Measurements from ENCODE around the gene FER.
A peak's percentile ranks its signal among the peaks of the same experiment; 100 is the strongest.

The FER gene

DNA sequence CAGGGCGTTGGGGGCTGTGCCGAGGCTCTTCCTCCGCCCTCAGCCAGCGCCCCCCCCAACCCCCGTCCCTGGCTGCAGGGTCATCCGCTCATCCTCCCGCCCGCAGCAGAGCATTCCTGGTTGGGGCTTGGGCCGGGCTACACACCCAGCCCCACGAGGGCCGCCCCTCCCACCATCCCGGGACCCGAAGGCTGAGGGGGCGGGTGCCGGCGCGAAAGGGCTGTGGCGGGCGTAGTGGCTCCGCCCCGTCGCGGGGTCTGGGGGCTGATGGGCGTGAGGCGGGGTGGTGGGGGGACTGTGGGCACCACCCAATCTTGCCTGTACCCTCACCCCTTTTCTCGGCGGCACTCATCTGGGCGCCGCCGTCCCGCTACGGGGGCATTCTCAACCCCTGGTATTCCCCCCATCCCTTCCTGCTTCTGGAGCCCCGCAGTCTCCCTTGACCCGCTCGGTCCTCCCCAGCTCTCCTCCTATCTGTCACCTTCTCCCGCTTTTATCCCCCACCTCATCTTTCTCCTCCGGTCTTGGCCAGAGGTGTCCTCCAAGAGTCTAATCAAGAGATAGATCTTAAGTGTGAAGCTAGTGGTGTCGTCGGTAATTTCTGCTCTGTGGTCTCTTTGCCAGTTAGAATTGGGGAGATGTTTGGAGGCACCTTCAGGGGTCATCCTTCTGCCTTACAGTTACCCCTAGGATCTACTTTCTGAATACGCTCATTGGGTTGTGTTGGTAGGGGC lies 1.6 kb downstream of the FER start:
- peak overlapping the region; percentile 89 for H3K4me2 ChIP-seq (ENCODE audit: low read length)
- no peaks in the 10 kb centered on the region for H3K27me3 ChIP-seq (ENCODE audit: control insufficient read depth, low read length)
- H3K9me2 ChIP-seq (replicated peaks; ENCODE audit: control insufficient read depth, low read length): no peaks in the 10 kb centered on the region
- no peak for TF ChIP-seq EZH2phosphoT487 (IDR thresholded peaks at IDR 0.05; ENCODE audit: borderline replicate concordance, low read length)
- TF ChIP-seq, protein P1, sequence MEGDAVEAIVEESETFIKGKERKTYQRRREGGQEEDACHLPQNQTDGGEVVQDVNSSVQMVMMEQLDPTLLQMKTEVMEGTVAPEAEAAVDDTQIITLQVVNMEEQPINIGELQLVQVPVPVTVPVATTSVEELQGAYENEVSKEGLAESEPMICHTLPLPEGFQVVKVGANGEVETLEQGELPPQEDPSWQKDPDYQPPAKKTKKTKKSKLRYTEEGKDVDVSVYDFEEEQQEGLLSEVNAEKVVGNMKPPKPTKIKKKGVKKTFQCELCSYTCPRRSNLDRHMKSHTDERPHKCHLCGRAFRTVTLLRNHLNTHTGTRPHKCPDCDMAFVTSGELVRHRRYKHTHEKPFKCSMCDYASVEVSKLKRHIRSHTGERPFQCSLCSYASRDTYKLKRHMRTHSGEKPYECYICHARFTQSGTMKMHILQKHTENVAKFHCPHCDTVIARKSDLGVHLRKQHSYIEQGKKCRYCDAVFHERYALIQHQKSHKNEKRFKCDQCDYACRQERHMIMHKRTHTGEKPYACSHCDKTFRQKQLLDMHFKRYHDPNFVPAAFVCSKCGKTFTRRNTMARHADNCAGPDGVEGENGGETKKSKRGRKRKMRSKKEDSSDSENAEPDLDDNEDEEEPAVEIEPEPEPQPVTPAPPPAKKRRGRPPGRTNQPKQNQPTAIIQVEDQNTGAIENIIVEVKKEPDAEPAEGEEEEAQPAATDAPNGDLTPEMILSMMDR (IDR thresholded peaks at IDR 0.05; ENCODE audit: low read depth, low read length, poor library complexity, severe bottlenecking): no peak
- no peaks in the 10 kb centered on the region; the same call in 1 of the 2 replicates for H3K36me3 ChIP-seq (ENCODE audit: control insufficient read depth, low read length)
- peak overlapping the region; percentile 94 for H3K4me3 ChIP-seq (ENCODE audit: low read length)
- H4K20me1 ChIP-seq (ENCODE audit: control insufficient read depth, insufficient read depth, low read depth, low read length): no peaks in the 10 kb centered on the region
- H3K4me1 ChIP-seq (ENCODE audit: control insufficient read depth, low read length): peaks cover 13% of the 10 kb centered on the region
- H3K79me2 ChIP-seq (ENCODE audit: control insufficient read depth, low read length): peaks cover 2% of the 10 kb centered on the region; the same call in 1 of the 2 replicates
- no peak overlapping the region for H3K27ac ChIP-seq (ENCODE audit: low read depth, low read length)
- H3K9me3 ChIP-seq (ENCODE audit: control insufficient read depth, insufficient read depth, low read length): no peaks in the 10 kb centered on the region
- H3F3A ChIP-seq (ENCODE audit: control insufficient read depth, insufficient read depth): peaks cover 4% of the 10 kb centered on the region; the same call in 1 of the 2 replicates

DNA sequence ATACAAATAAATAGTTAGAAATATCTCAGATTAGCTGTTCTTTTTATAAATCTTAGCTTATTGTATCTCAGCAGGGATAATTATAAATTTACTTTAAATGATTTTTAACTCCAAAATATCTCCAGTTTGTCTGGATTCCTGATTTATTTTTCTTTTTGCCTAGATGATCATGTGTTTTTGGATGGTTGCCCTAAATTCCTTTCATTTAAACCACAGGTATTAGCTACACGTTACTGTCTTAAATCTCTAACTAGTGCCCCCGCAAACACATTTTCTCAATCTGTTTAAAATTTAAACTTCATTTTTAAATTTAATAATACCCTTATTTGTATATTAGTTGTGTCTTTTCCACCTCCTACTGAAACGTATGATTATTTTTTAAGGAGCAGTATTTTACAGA lies 5.6 kb downstream of the FER start:
- no peaks in the 10 kb centered on the region for H3K9me3 ChIP-seq (ENCODE audit: control insufficient read depth, insufficient read depth, low read length)
- H4K20me1 ChIP-seq (ENCODE audit: control insufficient read depth, insufficient read depth, low read depth, low read length): no peaks in the 10 kb centered on the region
- no peak overlapping the region for H3K4me2 ChIP-seq (ENCODE audit: low read length)
- peaks cover 4% of the 10 kb centered on the region; the same call in 1 of the 2 replicates for H3F3A ChIP-seq (ENCODE audit: control insufficient read depth, insufficient read depth)
- no peaks in the 10 kb centered on the region for H3K27me3 ChIP-seq (ENCODE audit: control insufficient read depth, low read length)
- no peak for TF ChIP-seq EZH2phosphoT487 (IDR thresholded peaks at IDR 0.05; ENCODE audit: borderline replicate concordance, low read length)
- TF ChIP-seq, protein P1 (IDR thresholded peaks at IDR 0.05; ENCODE audit: low read depth, low read length, poor library complexity, severe bottlenecking): no peak
- peaks cover 13% of the 10 kb centered on the region for H3K4me1 ChIP-seq (ENCODE audit: control insufficient read depth, low read length)
- H3K27ac ChIP-seq (ENCODE audit: low read depth, low read length): no peak overlapping the region
- no peaks in the 10 kb centered on the region for H3K79me2 ChIP-seq (ENCODE audit: control insufficient read depth, low read length)
- H3K9me2 ChIP-seq (replicated peaks; ENCODE audit: control insufficient read depth, low read length): no peaks in the 10 kb centered on the region
- H3K36me3 ChIP-seq (ENCODE audit: control insufficient read depth, low read length): no peaks in the 10 kb centered on the region; the same call in 1 of the 2 replicates
- H3K4me3 ChIP-seq (ENCODE audit: low read length): no peak overlapping the region

DNA sequence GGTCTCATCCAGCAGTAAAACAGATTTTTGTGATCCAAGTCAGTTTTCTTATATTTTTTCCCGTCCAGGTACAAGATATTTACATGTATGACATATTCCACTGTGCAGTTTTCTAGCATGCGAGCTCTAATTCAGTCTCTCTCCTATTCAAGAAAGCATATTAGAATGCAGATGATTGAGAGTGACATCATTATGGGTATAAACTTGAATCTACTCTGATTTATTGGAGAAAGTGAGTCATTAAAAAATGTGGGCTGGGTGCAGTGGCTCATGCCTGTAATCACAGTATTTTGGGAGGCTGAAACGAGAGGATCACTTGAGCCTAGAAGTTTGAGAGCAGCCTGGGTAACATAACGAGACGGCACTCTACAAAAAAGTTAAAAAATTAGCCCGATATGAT lies 6.2 kb downstream of the FER start:
- Histone ChIP-seq H4K20me1 (ENCODE audit: control insufficient read depth, insufficient read depth, low read depth, low read length) (no peaks in the 10 kb centered on the region), H3K9me3 (ENCODE audit: control insufficient read depth, insufficient read depth, low read length) (no peaks in the 10 kb centered on the region), H3K4me1 (ENCODE audit: control insufficient read depth, low read length) (peaks cover 13% of the 10 kb centered on the region), H3F3A (ENCODE audit: control insufficient read depth, insufficient read depth) (peaks cover 4% of the 10 kb centered on the region; the same call in 1 of the 2 replicates), H3K27ac (ENCODE audit: low read depth, low read length) (no peak overlapping the region), H3K9me2 (replicated peaks; ENCODE audit: control insufficient read depth, low read length) (no peaks in the 10 kb centered on the region), H3K79me2 (ENCODE audit: control insufficient read depth, low read length) (no peaks in the 10 kb centered on the region), H3K4me3 (ENCODE audit: low read length) (no peak overlapping the region), H3K36me3 (ENCODE audit: control insufficient read depth, low read length) (no peaks in the 10 kb centered on the region), H3K27me3 (ENCODE audit: control insufficient read depth, low read length) (no peaks in the 10 kb centered on the region), H3K4me2 (ENCODE audit: low read length) (no peak overlapping the region)
- TF ChIP-seq EZH2phosphoT487 (IDR thresholded peaks at IDR 0.05; ENCODE audit: borderline replicate concordance, low read length): no peak
- TF ChIP-seq, protein P1 (IDR thresholded peaks at IDR 0.05; ENCODE audit: low read depth, low read length, poor library complexity, severe bottlenecking): no peak
